ENCODE measurements around the gene CABP1.

- TF ChIP-seq CTCF (IDR thresholded peaks at IDR 0.05) (no peak), POLR2A (IDR thresholded peaks at IDR 0.05) (no peak)
Measured at GRCh38 chr12:120702637-120703036, 62.2 kb downstream of the CABP1 start.
